Trophoblast cell (in vitro differentiated cells and primary cell): ENCODE results near the gene UBE2QL1.

Experiments used
- DNase-seq, 2 donors: peaks; one replicate each; pipeline ENCODE4 v3.0.0-alpha.2; 2016
- H2AFZ ChIP-seq: 2 replicates; pipeline ENCODE4 v1.6.1; 2013; ENCODE audit warnings: low read length, moderate library complexity, mild to moderate bottlenecking; ENCODE audit not compliant: insufficient read depth, poor library complexity
- H2AK5ac ChIP-seq: 2 replicates; pipeline ENCODE4 v1.6.1; 2013; ENCODE audit warnings: mild to moderate bottlenecking, low read length
- H2BK120ac ChIP-seq: 2 replicates; pipeline ENCODE4 v1.6.1; 2013; ENCODE audit warnings: low read length, mild to moderate bottlenecking, moderate library complexity; ENCODE audit not compliant: insufficient read depth, poor library complexity
- H2BK12ac ChIP-seq: 2 replicates; pipeline ENCODE4 v1.6.1; 2013; ENCODE audit warnings: mild to moderate bottlenecking, low read length, moderate library complexity
- H2BK5ac ChIP-seq: 2 replicates; pipeline ENCODE4 v1.6.1; 2013; ENCODE audit warnings: low read length, low read depth, moderate library complexity, mild to moderate bottlenecking; ENCODE audit not compliant: poor library complexity
- H3K14ac ChIP-seq: 2 replicates; pipeline ENCODE4 v1.6.1; 2013; ENCODE audit warnings: mild to moderate bottlenecking, low read length
- H3K18ac ChIP-seq: 2 replicates; pipeline ENCODE4 v1.6.1; 2013; ENCODE audit warnings: mild to moderate bottlenecking, low read length
- H3K23ac ChIP-seq: 2 replicates; pipeline ENCODE4 v1.6.1; 2013; ENCODE audit warnings: low read length
- H3K27ac ChIP-seq: 2 replicates; pipeline ENCODE4 v1.5.1; 2013; ENCODE audit warnings: low read depth, mild to moderate bottlenecking, inconsistent platforms, low read length, moderate library complexity
- H3K27me3 ChIP-seq: 2 replicates; pipeline ENCODE4 v1.6.1; 2013; ENCODE audit warnings: inconsistent platforms, mild to moderate bottlenecking, low read length, moderate library complexity; ENCODE audit not compliant: insufficient read depth
- H3K36me3 ChIP-seq, 2 experiments: 1 replicate in 1 of 2; 2 replicates in 1 of 2; pipeline ENCODE4 v1.6.1; 2013; ENCODE audit warnings: low read length in 2 of 2, mild to moderate bottlenecking in 2 of 2, moderate library complexity in 1 of 2; ENCODE audit not compliant: insufficient read depth in 2 of 2, control insufficient read depth in 1 of 2
- H3K4ac ChIP-seq: 2 replicates; pipeline ENCODE4 v1.6.1; 2013; ENCODE audit warnings: low read depth, mild to moderate bottlenecking, low read length, moderate library complexity
- H3K4me1 ChIP-seq, 2 experiments: 1 replicate in 1 of 2; 2 replicates in 1 of 2; pipeline ENCODE4 v1.6.1; 2013; ENCODE audit warnings: low read length in 2 of 2, mild to moderate bottlenecking in 2 of 2, moderate library complexity in 1 of 2; ENCODE audit not compliant: insufficient read depth in 2 of 2, control insufficient read depth in 1 of 2
- H3K4me2 ChIP-seq: 2 replicates; pipeline ENCODE4 v1.6.1; 2013; ENCODE audit warnings: inconsistent platforms, mild to moderate bottlenecking, low read length, moderate library complexity
- H3K4me3 ChIP-seq: 2 replicates; pipeline ENCODE4 v1.5.1; 2013; ENCODE audit warnings: mild to moderate bottlenecking, low read depth, low read length, inconsistent platforms
- H3K79me1 ChIP-seq: one replicate; pipeline ENCODE4 v1.6.1; 2013; ENCODE audit warnings: low read length
- H3K79me2 ChIP-seq: 2 replicates; pipeline ENCODE4 v1.6.1; 2013; ENCODE audit warnings: low read length, mild to moderate bottlenecking; ENCODE audit not compliant: control insufficient read depth, insufficient read depth, poor library complexity
- H3K9ac ChIP-seq: 2 replicates; pipeline ENCODE4 v1.6.1; 2013; ENCODE audit warnings: mild to moderate bottlenecking, low read length
- H3K9me3 ChIP-seq: 2 replicates; pipeline ENCODE4 v1.6.1; 2013; ENCODE audit warnings: low read depth, mild to moderate bottlenecking, control low read depth, inconsistent platforms, low read length; ENCODE audit not compliant: insufficient read depth
- H4K12ac ChIP-seq: 2 replicates; pipeline ENCODE4 v1.6.1; 2013; ENCODE audit warnings: low read depth, mild to moderate bottlenecking, low read length, moderate library complexity
- H4K8ac ChIP-seq: 2 replicates; pipeline ENCODE4 v1.6.1; 2013; ENCODE audit warnings: low read depth, mild to moderate bottlenecking, low read length, moderate library complexity
- H4K91ac ChIP-seq: one replicate; pipeline ENCODE4 v1.6.1; 2013; ENCODE audit warnings: low read depth, mild to moderate bottlenecking, low read length, moderate library complexity
- WGBS: extraction: QIAGEN DNeasy Blood & Tissue Kit; methylation state at CpG from one replicate; pipeline ENCODE4 v1.1.7; 2013; ENCODE audit warnings: missing lambda C conversion rate; ENCODE audit not compliant: insufficient read length, insufficient coverage; ENCODE audit errors: extremely low coverage; 5-methylcytosine and 5-hydroxymethylcytosine counted together

UBE2QL1 gene

GRCh38 chr5:6469836-6470235 is 21.2 kb downstream of the UBE2QL1 start:
- H3K23ac ChIP-seq: no peak overlapping the region
- WGBS: no CpG with 5 or more reads among the region's 11 CpGs

DNA sequence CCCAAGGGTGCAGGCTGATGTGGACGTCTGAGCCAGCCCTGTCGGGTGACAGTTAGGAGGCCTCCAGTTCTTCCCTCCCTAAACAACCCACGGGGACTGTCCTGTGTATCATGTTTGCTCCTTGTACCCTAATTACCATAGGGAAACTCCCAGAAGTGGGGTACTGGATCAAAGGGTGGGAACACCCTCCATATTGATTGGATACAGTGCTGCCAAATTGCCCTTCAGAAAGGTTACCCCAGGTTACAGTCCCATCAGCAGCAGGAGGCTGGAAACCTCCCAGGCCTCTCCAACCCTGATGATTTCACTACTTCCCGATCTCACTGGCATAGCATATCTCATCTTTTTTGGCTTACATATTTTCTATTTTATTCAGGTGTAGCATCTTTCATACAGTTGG is 22.0 kb downstream of the UBE2QL1 start:
- H3K4ac ChIP-seq: no peak overlapping the region
- no peaks in the 10 kb centered on the region for H3K36me3 ChIP-seq
- no peak for DNase-seq
- H3K4me2 ChIP-seq: no peak overlapping the region
- no peak overlapping the region for H4K8ac ChIP-seq
- no peaks in the 10 kb centered on the region for H3K27me3 ChIP-seq
- H3K9ac ChIP-seq: no peak overlapping the region
- H2BK12ac ChIP-seq: no peak overlapping the region
- H4K12ac ChIP-seq: no peak overlapping the region
- H3K4me3 ChIP-seq: no peak overlapping the region
- no peak overlapping the region for H2AFZ ChIP-seq
- no peak overlapping the region for H3K18ac ChIP-seq
- H3K14ac ChIP-seq: no peak overlapping the region
- no peak overlapping the region for H4K91ac ChIP-seq
- H3K79me1 ChIP-seq: no peaks in the 10 kb centered on the region
- no peak overlapping the region for H2AK5ac ChIP-seq
- H3K27ac ChIP-seq: no peak overlapping the region
- no CpG with 5 or more reads among the region's 4 CpGs for WGBS
- no peaks in the 10 kb centered on the region for H3K79me2 ChIP-seq
- no peak overlapping the region for H2BK5ac ChIP-seq
- no peaks in the 10 kb centered on the region for H3K4me1 ChIP-seq
- peaks cover 3% of the 10 kb centered on the region for H3K9me3 ChIP-seq
- H3K23ac ChIP-seq: no peak overlapping the region
- no peak overlapping the region for H2BK120ac ChIP-seq

More at GRCh38 chr5:6469836-6470235, 21.2 kb downstream of the UBE2QL1 start:
- Histone ChIP-seq H3K4me1 (no peaks in the 10 kb centered on the region), H3K9me3 (peaks cover 3% of the 10 kb centered on the region), H2AFZ (no peak overlapping the region), H4K12ac (no peak overlapping the region), H3K4me2 (no peak overlapping the region), H3K79me2 (no peaks in the 10 kb centered on the region), H3K14ac (no peak overlapping the region), H2BK120ac (no peak overlapping the region), H3K36me3 (no peaks in the 10 kb centered on the region), H2AK5ac (no peak overlapping the region), H3K4ac (no peak overlapping the region), H3K27ac (no peak overlapping the region), H3K18ac (no peak overlapping the region), H3K79me1 (no peaks in the 10 kb centered on the region), H2BK12ac (no peak overlapping the region), H3K9ac (no peak overlapping the region), H2BK5ac (no peak overlapping the region), H3K27me3 (no peaks in the 10 kb centered on the region), H4K8ac (no peak overlapping the region), H4K91ac (no peak overlapping the region), H3K4me3 (no peak overlapping the region)
- DNase-seq: no peak

GRCh38 chr5:6471252-6471651 is 22.6 kb downstream of the UBE2QL1 start:
- no peak overlapping the region for H4K8ac ChIP-seq
- H3K4me3 ChIP-seq: no peak overlapping the region
- WGBS: no CpG with 5 or more reads among the region's 1 CpG

GRCh38 chr5:6472792-6473191 is 24.1 kb downstream of the UBE2QL1 start:
- H3K4me1 ChIP-seq: no peaks in the 10 kb centered on the region
- H3K4ac ChIP-seq: no peak overlapping the region
- H4K12ac ChIP-seq: no peak overlapping the region
- no peak overlapping the region for H2BK120ac ChIP-seq
- H4K91ac ChIP-seq: no peak overlapping the region
- H3K4me2 ChIP-seq: no peak overlapping the region
- no peaks in the 10 kb centered on the region for H3K27me3 ChIP-seq
- H3K36me3 ChIP-seq: no peaks in the 10 kb centered on the region
- no peak overlapping the region for H2AFZ ChIP-seq
- no peak overlapping the region for H2BK5ac ChIP-seq
- no peak overlapping the region for H4K8ac ChIP-seq
- no peaks in the 10 kb centered on the region for H3K79me1 ChIP-seq
- no peak overlapping the region for H3K14ac ChIP-seq
- no peak overlapping the region for H3K9ac ChIP-seq
- H3K4me3 ChIP-seq: no peak overlapping the region
- no peak overlapping the region for H3K23ac ChIP-seq
- no CpG with 5 or more reads among the region's 5 CpGs for WGBS
- H3K79me2 ChIP-seq: no peaks in the 10 kb centered on the region
- peaks cover 3% of the 10 kb centered on the region for H3K9me3 ChIP-seq
- H3K18ac ChIP-seq: no peak overlapping the region
- no peak for DNase-seq
- no peak overlapping the region for H3K27ac ChIP-seq
- no peak overlapping the region for H2AK5ac ChIP-seq
- no peak overlapping the region for H2BK12ac ChIP-seq

More at GRCh38 chr5:6471252-6471651, 22.6 kb downstream of the UBE2QL1 start:
- no peak overlapping the region for H3K4ac ChIP-seq
- H2BK120ac ChIP-seq: no peak overlapping the region
- peaks cover 3% of the 10 kb centered on the region for H3K9me3 ChIP-seq
- H4K91ac ChIP-seq: no peak overlapping the region
- no peak overlapping the region for H3K14ac ChIP-seq
- no peaks in the 10 kb centered on the region for H3K27me3 ChIP-seq
- DNase-seq: no peak
- H3K4me1 ChIP-seq: no peaks in the 10 kb centered on the region
- no peak overlapping the region for H3K23ac ChIP-seq
- H3K27ac ChIP-seq: no peak overlapping the region
- H3K18ac ChIP-seq: no peak overlapping the region
- H2BK12ac ChIP-seq: no peak overlapping the region
- H3K79me2 ChIP-seq: no peaks in the 10 kb centered on the region
- H3K36me3 ChIP-seq: no peaks in the 10 kb centered on the region
- H3K9ac ChIP-seq: no peak overlapping the region
- H2AK5ac ChIP-seq: no peak overlapping the region
- no peaks in the 10 kb centered on the region for H3K79me1 ChIP-seq
- no peak overlapping the region for H4K12ac ChIP-seq
- H2AFZ ChIP-seq: no peak overlapping the region
- no peak overlapping the region for H3K4me2 ChIP-seq
- H2BK5ac ChIP-seq: no peak overlapping the region
